IPS-18c (cell line): Measurements from ENCODE around the gene RHPN2.
"Not testable (repeated sequence)": the region's sequence is repeated elsewhere in the genome, so short reads cannot be mapped to it uniquely, and the experiment has no call there.

Experiments
- H3K4me3 ChIP-seq: 2 replicates; pipeline ENCODE4 v1.7.0; 2013; ENCODE audit warnings: low read depth, mild to moderate bottlenecking, low read length, moderate library complexity; ENCODE audit not compliant: insufficient read depth
- H3K9me3 ChIP-seq: one replicate; pipeline ENCODE4 v1.6.1; 2013; ENCODE audit warnings: mild to moderate bottlenecking, low read length, moderate library complexity; ENCODE audit not compliant: control insufficient read depth, insufficient read depth

The RHPN2 gene

DNA sequence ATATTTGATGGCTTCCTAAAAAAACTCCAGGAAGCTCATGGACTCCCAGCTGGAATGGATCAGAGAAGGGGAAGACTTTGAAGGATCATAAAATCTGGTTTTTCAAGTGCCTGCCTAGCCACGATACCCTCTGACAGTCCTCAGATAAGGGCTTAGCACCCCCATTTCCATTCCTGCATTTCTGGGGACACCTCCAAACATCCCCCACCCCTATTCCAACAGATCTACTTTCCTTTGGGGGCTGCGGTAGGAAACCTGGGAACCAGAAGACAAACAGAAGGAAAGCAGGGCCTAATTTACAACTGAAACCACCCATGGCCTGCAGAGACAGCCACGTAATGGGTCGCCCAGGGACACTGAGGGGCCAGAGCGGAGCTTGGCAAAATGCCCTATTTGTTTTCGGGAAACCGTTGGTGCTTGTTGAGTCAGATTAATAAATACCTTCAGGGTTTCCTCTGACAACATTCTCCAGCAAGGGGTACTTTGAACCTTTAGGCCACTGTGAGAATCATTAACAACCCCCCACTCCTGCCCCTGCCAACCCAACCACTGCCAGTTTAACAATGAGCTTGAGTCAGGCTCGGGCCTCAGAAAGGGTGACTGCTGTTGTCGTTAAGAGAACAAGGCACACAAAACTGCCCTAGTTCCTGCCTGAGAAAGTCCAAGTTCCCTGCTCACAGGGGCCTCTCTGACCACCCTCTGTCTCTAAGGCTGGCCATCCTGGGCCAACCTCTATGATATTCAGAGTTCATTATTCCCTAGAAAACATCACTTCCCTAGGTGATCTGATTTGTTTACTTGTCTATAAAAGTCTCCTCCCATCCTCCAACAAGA lies 23.5 kb downstream of the RHPN2 start:
- Histone ChIP-seq H3K9me3 (peaks cover 5% of the 10 kb centered on the region), H3K4me3 (no peak overlapping the region)

DNA sequence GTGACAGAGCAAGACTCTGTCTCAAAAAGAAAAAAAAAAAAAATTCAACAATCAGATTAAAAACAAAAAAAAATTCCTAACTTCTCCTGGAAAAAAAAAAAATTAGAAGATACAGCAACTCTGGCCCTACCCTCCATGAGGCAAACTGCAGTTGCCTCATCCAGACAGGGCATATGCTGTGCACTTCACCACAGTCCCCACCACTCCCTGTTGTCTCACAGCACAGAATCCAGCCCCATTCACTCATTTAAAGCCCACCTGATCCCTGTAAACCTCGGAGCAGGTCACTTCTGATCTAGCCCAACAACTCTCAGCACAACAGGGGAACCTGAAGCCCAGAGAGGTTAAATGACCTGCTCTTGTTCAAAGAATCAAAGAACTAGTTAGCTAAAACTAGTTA lies 24.9 kb downstream of the RHPN2 start:
- peaks cover 6% of the 10 kb centered on the region for H3K9me3 ChIP-seq
- no peak overlapping the region for H3K4me3 ChIP-seq

DNA sequence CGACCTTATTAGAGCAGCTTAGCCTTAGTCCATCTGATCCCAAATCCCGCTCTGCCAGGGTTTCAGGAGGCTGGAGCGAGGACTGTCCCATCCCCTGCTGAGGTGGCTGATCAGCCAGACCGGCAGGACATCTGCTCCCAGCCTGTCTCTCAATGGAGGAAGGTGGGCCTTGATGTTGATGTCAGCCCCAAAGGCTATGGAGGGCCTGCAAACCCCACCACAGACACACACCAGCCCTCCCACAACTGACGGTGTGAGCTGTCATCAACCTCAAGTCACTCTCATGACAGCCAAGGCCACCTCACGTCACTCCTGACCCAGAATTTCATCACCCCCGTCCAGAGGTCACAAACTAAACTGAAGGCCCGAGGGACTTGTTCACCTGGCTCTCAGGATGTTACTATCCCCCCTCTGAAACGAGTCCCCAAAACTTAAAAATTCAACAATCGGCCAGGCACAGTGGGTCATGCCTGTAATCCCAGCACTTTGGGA lies 25.5 kb downstream of the RHPN2 start:
- Histone ChIP-seq H3K9me3 (peaks cover 6% of the 10 kb centered on the region), H3K4me3 (no peak overlapping the region)

DNA sequence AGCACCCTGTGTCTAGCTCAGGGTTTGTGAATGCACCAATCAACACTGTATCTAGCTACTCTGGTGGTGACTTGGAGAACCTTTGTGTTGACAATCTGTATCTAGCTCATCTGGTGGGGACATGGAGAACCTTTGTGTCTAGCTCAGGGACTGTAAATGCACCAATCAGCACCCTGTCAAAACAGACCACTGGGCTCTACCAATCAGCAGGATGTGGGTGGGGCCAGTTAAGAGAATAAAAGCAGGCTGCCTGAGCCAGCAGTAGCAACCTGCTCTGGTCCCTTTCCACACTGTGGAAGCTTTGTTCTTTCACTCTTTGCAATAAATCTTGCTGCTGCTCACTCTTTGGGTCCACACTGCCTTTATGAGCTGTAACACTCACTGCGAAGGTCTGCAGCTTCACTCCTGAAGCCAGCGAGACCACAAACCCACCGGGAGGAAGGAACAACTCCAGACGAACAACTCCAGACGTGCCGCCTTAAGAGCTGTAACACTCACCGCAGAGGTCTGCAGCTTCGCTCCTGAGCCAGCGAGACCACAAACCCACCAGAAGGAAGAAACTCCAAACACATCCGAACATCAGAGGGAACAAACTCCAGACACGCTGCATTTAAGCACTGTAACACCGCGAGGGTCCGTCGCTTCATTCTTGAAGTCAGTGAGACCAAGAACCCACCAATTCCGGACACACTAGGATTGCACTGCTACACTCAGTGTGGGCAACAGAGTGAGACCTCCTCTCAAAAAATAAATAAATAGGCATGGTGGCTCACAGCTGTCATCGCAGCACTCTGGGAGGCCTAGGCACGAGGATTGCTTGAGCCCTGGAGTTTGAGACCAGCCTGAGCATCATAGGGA lies 27.3 kb downstream of the RHPN2 start:
- H3K9me3 ChIP-seq, H3K4me3 ChIP-seq: not testable (repeated sequence)

DNA sequence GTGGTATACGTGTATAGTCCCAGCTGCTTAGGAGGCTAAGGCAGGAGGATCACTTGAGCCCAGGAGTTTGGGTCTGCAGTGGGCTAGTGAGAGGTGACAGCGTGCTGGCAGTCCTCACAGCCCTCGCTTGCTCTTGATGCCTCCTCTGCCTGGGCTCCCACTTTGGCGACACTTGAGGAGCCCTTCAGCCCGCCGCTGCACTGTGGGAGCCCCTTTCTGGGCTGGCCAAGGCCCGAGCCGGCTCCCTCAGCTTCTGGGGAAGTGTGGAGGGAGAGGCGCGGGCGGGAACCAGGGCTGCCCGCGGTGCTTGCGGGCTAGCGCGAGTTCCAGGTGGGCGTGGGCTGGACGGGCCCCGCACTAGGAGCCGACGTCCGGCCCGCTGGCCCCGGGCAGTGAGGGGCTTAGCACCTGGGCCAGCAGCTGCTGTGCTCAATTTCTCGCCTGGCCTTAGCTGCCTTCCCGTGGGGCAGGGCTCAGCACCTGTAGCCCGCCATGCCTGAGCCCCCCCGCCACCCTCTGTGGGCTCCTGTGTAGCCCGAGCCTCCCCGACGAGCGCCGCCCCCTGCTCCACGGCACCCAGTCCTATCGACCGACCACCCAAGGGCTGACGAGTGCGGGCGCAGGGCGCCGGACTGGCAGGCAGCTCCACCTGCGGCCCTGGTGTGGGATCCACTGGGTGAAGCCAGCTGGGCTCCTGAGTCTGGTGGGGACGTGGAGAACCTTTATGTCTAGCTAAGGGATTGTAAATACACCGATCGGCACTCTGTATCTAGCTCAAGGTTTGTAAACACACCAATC lies 28.1 kb downstream of the RHPN2 start:
- H3K4me3 ChIP-seq, H3K9me3 ChIP-seq: not testable (repeated sequence)

DNA sequence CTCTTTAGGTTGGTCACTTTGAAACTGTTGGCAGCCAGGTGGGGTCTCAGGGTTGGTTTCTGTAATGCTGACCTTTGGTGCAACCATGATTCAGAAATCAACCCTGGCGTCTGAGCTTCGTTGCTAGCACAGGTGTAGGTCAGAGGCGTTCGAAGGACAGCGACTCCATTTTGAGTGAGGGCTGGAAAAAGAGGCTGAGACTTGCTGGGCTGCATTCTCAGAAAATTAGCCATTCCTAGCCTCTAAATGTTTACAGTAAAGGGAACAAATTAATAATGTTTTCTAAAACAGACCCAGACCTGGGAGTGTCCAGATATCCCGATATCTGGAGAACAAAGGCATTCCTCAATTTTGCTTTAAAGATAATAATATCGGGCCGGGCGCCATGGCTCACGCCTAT lies 29.2 kb downstream of the RHPN2 start:
- Histone ChIP-seq H3K9me3 (peaks cover 6% of the 10 kb centered on the region), H3K4me3 (no peak overlapping the region)

DNA sequence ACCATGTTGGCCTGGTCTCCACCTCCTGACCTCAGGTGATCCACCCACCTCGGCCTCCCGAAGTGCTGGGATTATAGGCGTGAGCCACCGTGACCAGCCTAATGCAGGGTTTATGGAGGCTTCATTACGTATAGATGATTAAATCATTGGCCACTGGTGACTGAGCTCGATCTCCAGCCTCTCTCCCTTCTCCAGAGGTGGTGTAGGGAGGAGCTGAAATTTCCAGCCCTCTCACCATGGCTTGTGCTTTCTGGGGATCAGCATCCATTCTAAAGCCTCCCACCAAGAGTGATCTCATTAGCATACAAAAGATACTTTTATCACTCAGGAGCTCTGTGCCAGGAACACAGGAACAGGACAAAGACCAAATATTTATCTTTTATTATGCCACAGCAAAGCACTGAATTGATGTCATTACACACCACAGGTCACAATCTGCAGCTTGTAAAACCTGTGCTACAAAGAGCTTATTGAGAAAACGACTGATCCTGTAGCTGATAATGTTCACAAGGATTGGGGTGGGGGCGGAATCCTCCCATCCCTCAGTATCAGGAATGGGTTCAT lies 32.4 kb downstream of the RHPN2 start:
- Histone ChIP-seq H3K9me3 (peaks cover 6% of the 10 kb centered on the region), H3K4me3 (no peak overlapping the region)

DNA sequence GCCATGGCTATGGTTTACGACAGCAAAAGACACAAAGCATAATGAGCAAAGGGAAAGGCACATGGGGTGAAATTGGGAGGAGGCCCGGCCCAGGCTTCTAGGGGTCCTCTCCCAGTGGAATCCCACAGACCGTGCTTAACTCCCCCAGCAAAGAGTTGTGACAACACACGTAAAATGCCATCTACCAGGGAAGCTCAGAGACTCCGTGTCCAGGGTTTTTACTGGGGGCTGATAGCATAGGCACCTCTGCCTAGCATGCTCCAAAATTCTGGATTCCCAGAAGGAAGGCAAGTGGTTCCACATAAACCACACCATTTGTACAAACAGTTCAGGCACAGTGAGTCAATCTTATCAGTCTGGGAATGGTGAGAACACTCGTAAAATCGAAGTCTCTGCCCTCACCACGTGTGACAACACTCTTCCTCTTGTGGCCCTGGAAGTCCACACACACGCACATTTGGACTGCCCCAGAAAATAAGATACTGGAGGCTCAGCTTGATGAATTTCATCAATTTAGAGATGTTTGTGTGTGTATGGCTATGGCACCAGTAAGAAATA lies 34.9 kb downstream of the RHPN2 start:
- Histone ChIP-seq H3K9me3 (no peaks in the 10 kb centered on the region), H3K4me3 (no peak overlapping the region)

DNA sequence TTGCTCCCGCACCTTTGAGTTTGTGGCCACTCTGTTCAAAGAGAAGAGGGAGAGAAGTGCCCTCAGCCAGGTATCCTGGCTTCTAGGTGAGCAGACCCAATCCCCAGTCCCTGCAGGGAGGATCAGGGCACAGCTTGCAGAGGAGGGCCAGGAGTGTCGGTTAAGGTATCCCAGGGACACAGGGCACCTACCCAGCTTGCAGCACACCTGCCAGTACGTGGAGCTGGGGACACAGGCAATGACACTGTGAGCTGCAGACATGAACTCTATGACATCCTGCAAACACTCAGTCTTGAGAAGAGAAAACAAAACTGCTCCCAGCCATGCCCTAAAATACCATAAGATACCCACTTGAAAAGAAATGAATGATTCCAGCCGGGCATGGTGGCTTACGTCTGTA lies 38.1 kb downstream of the RHPN2 start:
- not testable (repeated sequence) for H3K9me3 ChIP-seq, H3K4me3 ChIP-seq

DNA sequence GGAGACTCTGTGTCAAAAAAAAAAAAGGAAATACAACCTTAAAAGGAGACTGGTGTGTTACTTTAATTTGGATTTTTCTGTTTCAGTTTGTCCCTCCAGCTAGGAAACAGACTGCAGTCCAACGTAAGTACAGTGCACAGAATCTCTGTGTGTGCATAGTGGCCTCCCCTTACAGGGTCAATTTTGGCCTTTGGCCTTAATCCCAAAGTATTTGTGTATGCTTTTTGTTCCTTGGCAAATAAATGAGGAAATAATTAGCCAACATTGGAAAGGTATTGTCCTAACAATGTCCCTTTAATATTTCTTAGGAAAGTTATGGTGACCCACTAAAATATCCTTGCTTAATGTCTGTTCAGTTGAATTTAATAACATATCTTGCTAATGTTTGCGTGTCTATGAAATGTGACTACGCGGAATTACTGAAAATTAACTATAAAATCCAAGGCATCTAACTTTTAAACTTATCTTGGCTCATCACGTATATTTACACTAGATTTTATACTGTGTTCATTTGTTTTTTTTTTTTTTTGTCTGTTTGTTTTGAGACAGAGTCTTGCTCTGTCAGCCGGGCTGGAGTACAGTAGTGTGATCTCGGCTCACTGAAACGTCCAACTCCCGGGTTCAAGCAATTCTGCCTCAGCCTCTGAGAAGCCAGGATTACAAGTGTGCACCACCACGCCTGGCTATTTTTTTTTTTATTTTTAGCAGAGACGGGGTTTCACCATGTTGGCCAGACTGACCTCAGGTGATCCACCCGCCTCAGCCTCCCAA lies 39.0 kb downstream of the RHPN2 start:
- H3K4me3 ChIP-seq, H3K9me3 ChIP-seq: not testable (repeated sequence)

DNA sequence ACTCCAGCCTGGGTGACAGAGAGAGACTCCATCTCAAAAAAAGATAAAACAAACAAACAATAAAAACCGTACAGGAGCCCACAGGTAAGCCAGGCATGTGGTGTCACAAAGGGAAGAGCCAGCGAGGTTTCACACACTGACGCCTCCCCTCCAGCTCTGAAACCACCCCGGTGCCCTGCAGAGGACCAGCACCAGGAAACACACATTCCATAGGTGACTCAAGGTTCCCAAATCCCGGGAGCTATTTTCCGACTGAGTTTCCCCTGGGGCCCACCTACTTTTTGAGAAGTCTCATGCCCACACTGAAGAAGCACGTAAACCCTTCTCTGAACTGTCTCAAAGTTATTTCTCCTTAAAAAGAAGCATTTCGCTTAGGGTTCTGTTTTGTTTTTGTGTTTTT lies 40.3 kb downstream of the RHPN2 start:
- H3K4me3 ChIP-seq, result no peak overlapping the region
- no peaks in the 10 kb centered on the region for H3K9me3 ChIP-seq

DNA sequence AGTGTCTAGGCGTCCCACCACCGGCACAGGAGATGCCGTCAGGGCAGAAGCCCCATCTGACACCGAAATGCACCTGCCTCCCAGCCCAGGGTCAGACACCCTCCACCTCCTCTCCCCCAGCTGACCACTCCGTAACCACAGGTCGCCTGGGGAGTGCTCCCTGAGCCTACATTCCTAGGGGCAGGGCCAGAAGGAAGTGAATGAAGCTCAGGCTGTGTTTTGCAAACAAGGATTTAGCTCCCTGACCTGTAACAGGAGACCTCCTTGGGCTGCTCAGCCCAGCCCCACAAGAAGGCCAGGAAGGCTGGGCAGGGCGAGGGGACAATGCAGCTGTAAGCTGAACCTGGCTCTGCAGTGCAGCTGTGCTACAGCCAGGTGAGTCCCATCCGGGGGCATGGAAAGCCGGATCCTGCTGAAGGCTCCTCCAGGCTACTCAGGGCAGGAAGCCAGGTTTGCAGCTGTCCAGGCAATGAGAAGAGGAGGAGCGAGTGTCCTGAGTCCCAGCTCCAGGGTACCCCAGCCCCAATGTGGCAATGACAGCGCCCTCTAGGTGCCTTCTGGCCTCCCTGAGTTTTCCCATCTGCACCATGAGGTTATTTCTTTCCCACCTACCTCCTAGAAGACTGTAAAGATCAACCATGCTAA lies 42.1 kb downstream of the RHPN2 start:
- Histone ChIP-seq H3K9me3 (no peaks in the 10 kb centered on the region), H3K4me3 (peak overlapping the region; percentile 20; the same call in 1 of the 2 replicates)

DNA sequence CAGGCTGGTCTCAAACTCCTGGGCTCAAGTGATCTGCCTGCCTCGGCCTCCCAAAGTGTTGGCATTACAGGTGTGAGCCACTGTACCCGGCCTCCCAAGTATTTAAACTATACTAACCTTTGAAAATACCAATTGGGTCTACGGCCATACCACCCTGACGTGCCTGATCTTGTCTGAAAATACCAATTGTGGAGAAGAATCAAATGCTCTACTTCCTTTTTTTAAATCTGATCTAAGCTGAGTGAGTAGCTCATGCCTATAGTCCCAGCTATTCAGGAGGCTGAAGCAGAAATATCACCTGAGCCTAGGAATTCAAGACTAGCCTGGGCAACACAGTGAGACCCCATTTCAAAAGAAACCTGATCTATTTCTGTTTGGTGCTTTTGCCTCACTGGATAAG lies 53.8 kb downstream of the RHPN2 start:
- not testable (repeated sequence) for H3K4me3 ChIP-seq, H3K9me3 ChIP-seq

DNA sequence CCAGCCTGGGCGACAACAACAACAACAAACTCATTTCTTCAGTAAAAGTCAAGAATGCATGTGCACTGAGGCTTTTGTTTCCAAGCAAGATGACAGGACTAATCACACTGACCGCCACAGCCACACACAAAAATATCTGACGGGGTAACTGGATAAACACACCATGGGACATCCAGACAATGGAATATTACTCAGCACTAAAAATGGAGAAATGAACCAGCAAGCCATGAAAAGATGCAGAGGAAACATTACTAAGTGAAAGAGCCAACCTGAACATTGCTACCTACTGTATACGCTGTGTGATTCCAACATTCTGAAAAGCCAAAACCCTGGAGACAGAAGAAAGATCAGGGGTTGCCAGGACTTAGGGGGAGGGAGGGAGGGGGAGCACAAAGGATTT lies 56.0 kb downstream of the RHPN2 start:
- no peak overlapping the region for H3K4me3 ChIP-seq
- no peaks in the 10 kb centered on the region for H3K9me3 ChIP-seq

DNA sequence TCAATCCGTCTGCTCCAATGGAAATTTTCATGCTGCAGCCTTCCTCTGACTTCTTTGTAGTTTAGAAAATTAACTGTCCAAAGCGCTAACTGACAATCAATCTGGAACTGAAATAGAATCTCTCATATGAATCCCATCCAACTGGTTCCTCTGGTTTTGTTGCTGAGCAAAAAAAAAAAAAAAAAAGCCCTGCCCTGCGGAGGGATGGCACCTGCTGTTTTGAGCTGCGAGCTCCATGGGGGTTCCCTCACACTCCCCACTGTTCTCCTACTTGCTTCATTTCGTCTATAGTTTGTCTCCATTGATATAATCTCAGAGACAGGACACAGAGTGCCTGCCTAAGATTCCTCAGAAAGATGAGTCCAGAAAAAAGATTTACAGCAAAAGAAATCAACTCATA lies 59.2 kb downstream of the RHPN2 start:
- H3K4me3 ChIP-seq, result no peak overlapping the region
- no peaks in the 10 kb centered on the region for H3K9me3 ChIP-seq
